Stimulated activated CD4-positive, alpha-beta T cell treated with anti-CD3 and anti-CD28 coated beads, Interleukin-12 subunit alpha, Interleukin-12 subunit beta, amount 100 ng/mL, for 4 hours (primary cell): ENCODE results near the gene CRTC3.
"Not testable (repeated sequence)": the region's sequence is repeated elsewhere in the genome, so short reads cannot be mapped to it uniquely, and the experiment has no call there.

Source experiments
- DNase-seq: peaks from one replicate; pipeline ENCODE4 v3.0.0-alpha.2; 2020

Gene CRTC3

DNA sequence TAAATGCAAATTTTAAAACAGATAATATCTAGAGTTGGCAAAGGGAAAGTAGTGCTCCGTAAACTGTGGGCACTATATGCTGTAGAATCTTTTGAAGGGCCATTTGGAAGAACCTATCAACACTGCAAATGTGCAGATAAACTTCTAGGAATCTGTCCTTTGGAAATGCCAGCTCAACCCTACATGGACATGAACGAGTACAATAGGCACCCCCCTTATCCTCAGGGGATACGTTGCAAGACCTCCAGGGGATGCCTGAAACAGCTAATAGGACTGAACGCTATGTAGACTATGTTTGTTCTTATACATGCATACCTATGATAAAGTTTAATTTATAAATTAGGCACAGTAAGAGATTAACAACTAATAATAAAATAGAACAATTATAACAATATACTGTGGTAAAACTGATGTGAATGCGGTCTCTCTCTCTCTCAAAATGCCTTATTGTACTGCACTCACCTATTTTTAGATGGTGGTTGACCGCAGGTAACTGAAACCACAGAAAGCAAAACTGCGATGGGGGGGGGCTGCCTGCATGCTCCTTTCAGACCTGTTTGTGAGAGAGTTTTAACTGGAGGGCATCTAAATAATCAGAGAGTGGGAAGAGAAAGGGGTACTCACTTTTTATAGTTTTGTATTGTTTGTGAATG is 127.9 kb downstream of the CRTC3 start:
- DNase-seq, result peak; percentile 62

- no peak for DNase-seq
Observed at GRCh38 chr15:90659481-90659880, 129.8 kb downstream of the CRTC3 start.

DNA sequence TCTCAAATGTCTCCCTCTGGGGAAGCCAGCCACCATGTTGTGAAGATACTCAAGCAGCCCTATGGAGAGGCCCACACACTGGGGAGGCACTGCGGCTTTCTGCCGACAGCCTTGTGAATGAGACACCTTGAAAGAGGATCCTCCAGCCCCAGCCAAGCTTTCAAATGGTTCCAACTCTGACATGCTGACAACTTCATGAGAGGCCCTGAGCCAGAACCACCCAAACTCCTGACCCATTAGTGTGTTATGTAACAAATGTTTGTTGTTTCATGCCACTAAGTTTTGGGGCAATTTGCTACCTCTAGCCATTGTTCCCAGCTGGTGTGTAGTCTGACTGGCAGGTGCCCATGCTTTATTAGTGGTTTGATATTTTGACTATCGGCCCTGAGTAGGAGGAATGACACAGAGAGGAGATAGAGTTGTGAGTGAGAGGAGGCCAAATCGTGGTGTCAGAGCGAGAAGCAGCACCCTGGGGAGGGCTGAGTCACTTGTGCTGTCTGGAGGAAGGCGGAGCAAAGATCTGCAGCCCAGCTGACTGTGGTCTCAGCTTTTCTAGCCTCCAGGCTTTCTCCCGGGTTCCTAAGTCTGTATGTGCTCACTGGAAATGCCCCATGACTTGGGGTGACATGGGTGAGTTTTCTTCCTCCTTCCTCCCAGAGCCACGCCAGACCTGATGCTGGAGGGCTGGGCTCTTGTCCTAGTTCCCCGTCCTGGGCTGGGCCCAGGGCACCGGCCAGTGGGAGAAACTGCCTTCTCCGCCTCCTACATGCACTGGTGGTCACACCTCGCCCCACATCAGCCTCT is 130.7 kb downstream of the CRTC3 start:
- peak; percentile 64 for DNase-seq

DNA sequence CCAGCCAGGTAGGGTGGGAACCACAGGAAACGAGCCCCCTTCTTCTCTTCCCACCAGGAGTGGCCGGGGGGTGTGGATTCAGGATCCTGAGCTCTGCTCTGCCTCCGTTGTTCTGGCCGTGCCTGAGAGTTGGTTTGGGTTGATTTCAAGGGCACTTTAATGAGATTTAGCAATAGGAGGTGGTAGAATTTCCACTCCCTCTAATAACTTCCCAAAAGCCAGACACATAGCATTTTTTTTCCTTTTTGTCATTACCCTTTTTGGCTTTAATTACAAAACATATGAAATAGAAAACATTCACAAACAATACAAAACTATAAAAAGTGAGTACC is 131.2 kb downstream of the CRTC3 start:
- not testable (repeated sequence) for DNase-seq

- DNase-seq, result not testable (repeated sequence)
Observed at GRCh38 chr15:90664081-90664461, 134.3 kb downstream of the CRTC3 start.

GRCh38 chr15:90664650-90665287 is 135.0 kb downstream of the CRTC3 start:
- no peak for DNase-seq

DNA sequence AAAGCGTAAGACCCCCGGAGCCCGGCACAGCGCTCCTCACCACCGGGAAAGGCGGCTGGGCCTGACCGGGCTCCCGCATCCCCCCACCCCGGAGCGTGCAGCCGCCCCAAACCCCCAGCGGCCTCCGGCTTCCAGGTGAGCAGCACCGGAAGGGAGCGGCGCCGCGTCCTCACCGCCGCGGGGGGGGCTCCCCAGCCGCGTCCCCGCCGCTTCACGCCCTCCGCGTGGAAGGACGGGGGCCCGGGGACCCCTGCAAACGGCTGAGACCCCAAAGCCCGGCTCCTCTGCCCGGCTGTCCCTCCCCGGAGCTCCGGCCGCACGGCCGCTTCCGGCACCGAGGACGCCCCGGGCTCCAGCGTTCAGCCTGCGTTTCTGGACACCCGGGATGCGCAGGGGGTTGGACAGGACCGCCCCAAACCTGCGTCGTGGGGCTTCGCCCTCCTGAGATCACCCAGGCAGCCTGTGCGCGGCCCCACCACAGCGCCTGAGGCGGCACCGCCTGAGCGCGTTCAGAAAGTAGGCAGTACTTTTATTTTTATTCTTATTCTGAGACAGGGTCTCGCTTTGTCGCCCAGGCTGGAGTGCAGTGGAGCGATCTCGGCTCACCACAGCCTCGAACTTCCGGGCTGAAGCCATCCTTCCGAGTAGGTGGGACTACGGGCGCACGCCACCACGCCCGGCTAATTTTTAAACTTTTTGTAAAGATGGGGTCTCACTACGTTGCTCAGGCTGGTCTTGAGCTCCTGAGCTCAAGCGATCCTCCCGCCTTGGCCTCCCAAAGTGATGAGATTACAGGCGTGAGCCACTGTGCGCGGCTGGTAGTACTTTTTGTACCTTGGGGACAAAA is 135.8 kb downstream of the CRTC3 start:
- peak; percentile 26 for DNase-seq

DNA sequence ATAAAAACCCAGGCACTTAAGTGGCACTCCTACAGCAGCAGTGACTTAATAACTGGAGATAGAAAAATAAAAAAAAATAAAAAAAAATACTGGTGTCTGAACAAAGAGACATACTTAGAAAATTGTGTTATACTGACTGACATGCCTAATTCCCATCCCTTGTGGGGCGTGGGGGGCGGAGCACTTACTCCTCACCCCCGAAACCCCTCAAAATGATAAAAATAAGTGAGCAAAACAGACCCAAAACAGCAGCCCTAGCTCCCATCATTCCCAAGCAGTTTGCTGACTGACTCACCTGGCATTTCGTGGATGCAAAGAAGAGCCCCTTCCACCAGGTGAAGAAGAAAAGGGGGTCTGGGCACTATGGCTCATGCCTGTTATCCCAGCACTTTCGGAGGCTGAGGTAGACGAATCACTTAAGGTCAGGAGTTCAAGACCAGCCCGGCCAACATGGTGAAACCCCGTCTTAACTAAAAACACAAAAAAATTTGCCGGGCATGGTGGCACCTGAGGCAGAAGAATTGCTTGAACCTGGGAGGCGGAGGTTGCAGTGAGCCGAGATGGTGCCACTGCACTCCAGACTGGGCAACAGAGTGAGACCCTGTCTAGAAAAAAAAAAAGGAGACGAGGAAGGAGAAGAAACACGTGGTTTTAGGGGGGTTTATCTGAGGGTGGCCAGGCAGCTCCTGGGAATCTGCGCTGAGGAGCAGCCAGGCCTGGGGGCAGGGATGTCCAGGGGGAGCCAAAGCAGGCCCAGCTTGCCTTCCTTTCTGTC is 136.6 kb downstream of the CRTC3 start:
- DNase-seq, result no peak

DNA sequence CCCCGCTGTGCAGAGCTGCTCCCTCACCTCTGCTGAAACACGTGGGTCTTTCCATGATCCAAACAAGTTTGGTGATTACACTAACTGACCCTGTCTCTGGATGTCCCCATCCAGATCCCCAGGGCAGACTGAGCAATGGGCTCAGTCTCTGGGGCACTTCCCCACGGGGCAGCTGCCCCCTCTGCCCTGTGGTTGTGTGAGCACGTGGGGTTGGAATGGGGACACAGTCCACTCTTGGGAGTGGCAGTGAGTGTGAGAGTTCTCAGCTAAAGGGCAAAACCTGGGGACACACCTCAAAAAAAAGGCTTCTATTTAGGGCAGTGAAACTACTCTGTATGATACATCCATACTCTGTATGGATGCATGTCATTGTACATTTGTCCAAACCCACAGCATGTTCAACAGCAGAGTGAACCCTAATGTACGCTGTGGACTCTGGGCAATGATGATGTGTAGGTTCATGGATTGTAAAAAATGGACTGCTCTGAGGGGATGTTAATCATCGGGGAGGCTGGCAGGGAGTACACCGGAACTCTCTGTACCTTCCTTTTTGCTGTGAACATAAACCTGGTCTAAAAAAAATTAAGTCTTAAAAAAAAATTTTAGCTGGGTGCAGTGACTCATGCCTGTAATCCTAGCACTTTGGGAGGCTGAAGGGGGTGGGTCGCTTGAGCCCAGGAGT is 137.5 kb downstream of the CRTC3 start:
- no peak for DNase-seq

GRCh38 chr15:90667755-90668345 is 138.1 kb downstream of the CRTC3 start:
- not testable (repeated sequence) for DNase-seq

- DNase-seq, result not testable (repeated sequence)
Observed at GRCh38 chr15:90670631-90671030, 140.9 kb downstream of the CRTC3 start.

- no peak for DNase-seq
Observed at GRCh38 chr15:90671216-90671615, 141.5 kb downstream of the CRTC3 start.

DNA sequence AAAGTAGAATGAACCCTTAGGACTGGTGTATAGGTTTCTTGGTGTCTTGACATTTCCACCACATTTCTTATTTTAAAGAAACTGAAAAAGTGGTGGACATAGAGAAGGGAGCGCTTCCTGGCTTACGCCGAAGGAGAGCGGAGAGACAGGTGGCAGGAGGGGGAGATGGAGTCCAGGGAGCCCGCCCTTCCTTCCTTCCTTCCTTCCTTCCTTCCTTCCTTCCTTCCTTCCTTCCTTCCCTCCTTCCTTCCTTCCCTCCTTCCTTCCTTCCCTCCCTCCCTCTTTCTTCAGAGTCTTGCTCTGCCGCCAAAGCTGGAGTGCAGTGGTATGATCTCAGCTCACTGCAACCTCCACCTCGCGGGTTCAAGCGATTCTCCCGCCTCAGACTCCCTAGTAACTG is 143.6 kb downstream of the CRTC3 start:
- not testable (repeated sequence) for DNase-seq

DNA sequence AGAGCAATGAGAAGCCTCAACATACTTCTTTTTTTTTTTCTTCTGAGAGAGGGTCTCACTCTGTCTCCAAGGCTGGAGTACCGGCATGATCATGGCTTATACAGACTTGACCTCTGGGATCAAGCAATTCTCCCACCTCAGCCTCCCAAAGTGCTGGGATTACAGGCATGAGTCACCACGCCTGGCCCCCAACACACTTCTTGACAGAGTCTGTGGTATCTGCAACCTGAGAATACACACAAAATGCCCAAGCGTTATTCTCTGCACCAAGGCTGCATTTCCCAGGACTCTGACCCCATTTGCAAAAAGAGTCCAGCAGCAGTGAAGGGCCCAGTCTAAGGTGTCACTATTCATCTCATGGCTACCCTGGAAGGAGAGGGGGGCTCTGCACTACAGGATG is 144.8 kb downstream of the CRTC3 start:
- no peak for DNase-seq

- DNase-seq, result no peak
Observed at GRCh38 chr15:90675464-90675863, 145.7 kb downstream of the CRTC3 start.

DNA sequence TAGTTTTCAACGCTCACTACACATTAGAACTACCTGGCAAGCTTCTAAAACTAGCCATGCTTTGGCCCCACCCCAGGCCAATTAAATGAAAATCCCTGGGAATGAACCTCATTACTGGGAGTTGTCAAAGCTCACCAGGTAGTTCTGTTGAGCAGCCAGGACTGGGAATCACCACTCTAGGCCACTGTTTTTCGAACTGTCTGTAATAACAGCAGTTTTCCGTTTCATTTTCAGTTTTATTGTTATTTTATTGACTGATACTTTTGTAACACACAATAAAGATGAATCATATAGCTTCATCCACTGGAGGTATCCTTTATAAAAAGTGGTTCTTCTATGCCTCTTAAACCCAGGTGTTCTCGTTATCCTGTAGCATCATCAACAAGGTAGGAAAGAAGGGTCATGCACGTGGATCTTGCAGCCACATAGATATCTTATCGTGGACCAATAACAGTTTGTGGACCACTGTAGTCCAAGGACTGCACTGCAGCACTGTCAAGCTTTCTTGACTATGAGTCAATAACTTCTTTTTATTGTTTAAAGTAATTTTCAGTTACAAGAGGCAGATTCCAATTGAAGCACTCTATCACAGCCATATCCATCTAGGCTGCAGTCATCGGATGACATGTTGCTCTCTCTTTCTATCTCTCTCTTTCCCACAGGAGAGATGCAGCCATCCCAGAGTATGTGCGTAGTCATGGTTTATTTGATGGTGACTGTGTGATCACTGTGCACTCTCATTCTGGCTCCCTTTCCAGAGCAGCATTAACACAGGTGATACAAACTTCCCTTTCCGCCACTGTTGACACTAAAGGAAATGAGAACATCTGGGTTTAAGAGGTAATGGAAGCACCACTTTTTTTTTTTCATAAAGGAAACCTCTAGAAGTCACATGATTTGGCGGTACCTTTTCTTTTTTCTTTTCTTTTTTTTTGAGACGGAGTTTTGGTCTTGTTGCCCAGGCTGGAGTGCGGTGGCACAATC is 148.4 kb downstream of the CRTC3 start:
- DNase-seq, result no peak

DNA sequence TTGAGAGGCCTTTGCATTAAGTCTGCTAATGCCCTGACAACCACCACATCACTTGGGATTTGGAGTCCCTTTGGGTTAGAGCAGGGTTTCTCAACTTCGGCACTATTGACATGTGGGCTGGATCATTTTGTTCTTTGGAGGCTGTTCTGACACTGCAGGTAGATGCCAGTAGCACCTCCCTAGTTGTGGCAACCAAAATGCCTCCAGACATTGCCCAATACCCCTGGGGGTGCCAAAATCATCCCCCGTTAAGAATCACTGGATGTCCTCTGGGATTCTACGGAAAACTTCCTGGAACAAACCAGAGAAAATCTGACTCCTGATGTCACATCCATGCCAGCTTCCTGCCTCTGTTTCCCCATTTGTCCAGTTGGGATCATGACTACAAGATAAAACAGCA is 150.2 kb downstream of the CRTC3 start:
- no peak for DNase-seq

DNA sequence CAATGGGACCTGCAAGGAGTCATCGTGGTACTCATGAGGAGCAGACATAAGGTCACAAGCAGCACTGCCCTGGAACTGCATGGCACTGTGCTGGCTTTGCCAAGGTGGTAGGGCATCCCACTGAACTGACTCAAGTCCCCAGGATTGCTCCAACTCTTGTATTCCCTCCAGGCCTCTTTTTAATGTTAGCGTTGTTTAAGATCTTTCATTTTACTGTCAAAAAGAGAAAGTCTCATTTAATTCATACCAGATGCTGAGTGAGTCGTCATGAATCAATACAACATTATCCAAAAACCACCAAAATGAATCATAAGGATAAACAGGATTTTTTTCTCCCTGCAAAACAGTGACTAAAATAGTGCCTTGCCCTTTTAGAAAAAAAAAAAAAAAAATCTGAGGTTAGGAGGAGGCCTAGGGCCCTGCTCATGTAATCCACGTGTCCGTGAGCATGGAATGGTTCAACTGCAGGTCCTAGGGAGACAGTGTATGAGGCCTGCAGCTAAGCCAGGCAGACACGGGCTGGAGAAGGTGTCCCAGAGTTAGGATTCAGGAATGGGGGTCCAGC is 150.7 kb downstream of the CRTC3 start:
- no peak for DNase-seq

- DNase-seq, result no peak
Observed at GRCh38 chr15:90681056-90681455, 151.3 kb downstream of the CRTC3 start.

DNA sequence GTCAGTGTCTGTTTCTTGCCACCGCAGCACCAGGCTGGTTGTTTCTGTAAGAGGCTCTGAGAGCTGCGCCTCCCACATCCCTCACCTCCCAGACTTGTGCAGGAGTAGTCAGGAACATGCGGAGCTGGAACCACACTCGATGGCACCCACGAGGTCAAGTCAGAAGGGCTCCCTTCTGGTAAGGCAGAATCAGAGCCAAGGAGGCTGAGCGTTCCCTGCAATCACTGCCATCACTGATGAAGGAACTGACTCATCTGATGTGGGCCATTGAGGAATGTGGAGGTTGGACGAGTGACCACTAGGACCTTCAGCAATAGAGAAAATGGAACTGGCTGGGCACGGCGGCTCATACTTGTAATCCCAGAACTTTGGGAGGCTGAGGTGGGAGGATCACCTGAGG is 151.8 kb downstream of the CRTC3 start:
- DNase-seq, result no peak
